ENCODE results near the gene NRP1. TPM values are rescaled to one million over a fixed set of nuclear protein-coding genes. Genes with fewer than 3 reads are reported as not detected.
A peak's percentile ranks its signal among the peaks of the same experiment; 100 is the strongest.

Gene NRP1
- total RNA-seq, 4 donors from 2014 or later, result 45.7 to 90.0 (median 57.7) TPM

DNA sequence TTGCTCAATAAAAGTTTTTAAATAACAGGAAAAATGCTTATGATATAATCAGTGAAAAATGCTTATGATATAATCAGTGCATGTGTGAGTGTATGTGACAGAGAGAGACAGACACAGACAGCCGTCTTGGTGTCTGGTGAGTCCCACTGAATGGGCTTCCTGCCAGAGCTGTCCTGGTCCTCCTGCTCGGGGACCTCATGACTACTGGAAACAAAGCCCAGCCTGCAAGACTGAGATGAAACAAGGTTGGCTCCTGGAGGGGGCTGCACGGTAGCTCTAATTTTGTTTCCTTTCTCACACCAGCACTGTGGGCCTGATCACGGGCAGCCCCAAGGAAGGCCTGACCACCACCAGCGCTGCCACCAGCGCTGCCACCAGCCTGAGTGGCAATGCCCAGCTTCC lies 57.3 kb downstream of the NRP1 start:
- Histone ChIP-seq H3K9me3 (no peaks in the 10 kb centered on the region), H3K4me1 (peaks cover 0 to 58% (median 15%) of the 10 kb centered on the region in 4 donors), H3K27ac (peak overlapping the region in 2 of 4 donors; percentile 27 to 36), H3K36me3 (no peaks in the 10 kb centered on the region), H3K27me3 (no peaks in the 10 kb centered on the region), H3K4me3 (no peak overlapping the region)
- peak; percentile 33 to 34 for DNase-seq (ENCODE audit: low spot score in 2 of 2)
- WGBS, 2 donors, result 50 to 65% methylated on average over 6 of the region's 6 CpGs
- TF ChIP-seq EP300 (IDR thresholded peaks at IDR 0.05) (no peak), POLR2A (IDR thresholded peaks at IDR 0.05) (no peak)

GRCh38 chr10:33276282-33276923 lies 58.1 kb downstream of the NRP1 start:
- Histone ChIP-seq H3K4me3 (no peak overlapping the region), H3K9me3 (no peaks in the 10 kb centered on the region), H3K36me3 (no peaks in the 10 kb centered on the region), H3K27me3 (no peaks in the 10 kb centered on the region), H3K4me1 (peaks cover 0 to 65% (median 18%) of the 10 kb centered on the region in 4 donors), H3K27ac (no peak overlapping the region)
- WGBS, 2 donors, result 47 to 51% methylated on average over 4 of the region's 4 CpGs
- TF ChIP-seq EP300 (IDR thresholded peaks at IDR 0.05), result no peak
- no peak for TF ChIP-seq POLR2A (IDR thresholded peaks at IDR 0.05)
- TF ChIP-seq CTCF (IDR thresholded peaks at IDR 0.05), result no peak
- no peak for DNase-seq (ENCODE audit: low spot score in 2 of 2)

DNA sequence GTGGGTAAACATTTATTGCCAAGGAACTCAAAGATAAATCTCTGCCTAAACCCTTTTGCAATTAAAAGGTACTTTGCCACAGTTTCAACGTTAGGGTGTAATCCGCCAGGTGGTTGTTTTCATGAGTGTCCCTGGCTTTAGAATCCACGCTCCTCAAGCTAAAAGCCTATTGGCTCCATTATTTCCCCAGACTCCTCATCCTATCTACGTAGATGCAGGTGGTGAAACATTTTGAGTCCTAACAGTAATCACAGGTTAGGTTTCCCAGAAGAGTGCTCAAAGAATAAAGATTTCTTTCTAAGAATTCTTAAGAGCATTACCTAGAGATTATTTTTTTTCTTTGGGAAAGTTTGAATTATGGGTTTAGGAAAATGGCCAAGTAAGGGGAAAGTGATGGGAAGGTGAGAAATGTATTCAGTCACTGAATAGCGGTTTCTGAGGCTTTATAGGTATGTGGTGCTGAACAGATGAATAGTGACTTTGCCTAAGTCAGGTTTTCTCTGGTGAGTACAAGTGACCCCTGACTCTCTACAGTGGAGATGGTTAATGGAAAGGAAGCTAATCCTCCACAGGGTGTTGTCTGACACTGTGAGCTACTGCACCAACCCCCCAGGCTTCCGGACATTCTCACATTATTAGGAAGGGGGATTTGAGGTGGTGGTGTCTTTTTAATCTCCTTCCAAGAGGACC lies 60.2 kb downstream of the NRP1 start:
- no peaks in the 10 kb centered on the region for H3K36me3 ChIP-seq
- 75 to 86% methylated on average over 6 of the region's 6 CpGs for WGBS, 2 donors
- peak overlapping the region in 2 of 4 donors; percentile 70 to 79 for H3K27ac ChIP-seq
- no peaks in the 10 kb centered on the region for H3K27me3 ChIP-seq
- H3K4me1 ChIP-seq, result peaks cover 0 to 66% (median 18%) of the 10 kb centered on the region in 4 donors
- H3K4me3 ChIP-seq, result no peak overlapping the region
- H3K9me3 ChIP-seq, result no peaks in the 10 kb centered on the region
- DNase-seq (ENCODE audit: low spot score in 2 of 2), result no peak
- TF ChIP-seq CTCF (IDR thresholded peaks at IDR 0.05) (no peak), POLR2A (IDR thresholded peaks at IDR 0.05) (no peak), EP300 (IDR thresholded peaks at IDR 0.05) (no peak)

DNA sequence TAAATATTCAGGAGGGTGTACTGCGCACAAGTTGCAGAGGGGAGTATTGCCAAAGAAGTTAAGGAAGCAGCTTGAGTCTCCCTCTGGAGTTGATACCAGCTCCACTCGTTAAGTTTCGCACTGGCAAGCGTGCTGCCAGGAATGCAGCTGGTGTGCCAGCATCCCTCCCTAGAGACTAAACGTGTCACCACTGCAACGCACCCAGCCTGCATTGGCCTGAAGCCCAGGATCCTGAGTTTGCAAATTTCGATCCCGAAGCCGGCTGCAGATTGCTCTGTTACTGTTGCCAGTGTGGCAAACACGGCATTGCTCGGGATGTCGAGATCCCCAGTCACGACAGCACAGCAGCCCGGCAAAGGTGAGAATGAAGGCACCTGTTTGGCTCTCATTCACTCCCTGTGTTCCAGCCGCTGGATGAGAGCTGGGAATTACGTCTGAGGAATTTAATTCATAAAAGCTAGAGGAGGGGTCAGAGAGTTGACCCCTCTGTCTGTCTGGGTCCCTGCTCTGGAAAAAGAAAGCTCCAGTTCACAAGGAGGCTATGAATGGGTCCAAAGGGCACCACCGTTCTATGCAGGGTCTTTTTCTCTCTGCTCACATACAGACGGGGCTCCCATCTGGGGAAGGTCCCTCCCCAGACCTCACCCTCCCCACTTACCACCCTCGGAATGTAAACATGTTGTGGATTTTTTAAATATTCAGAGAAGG lies 61.0 kb downstream of the NRP1 start:
- Histone ChIP-seq H3K4me1 (peaks cover 0 to 62% (median 18%) of the 10 kb centered on the region in 4 donors), H3K27ac (peak overlapping the region; percentile 14 to 79 (median 44)), H3K27me3 (no peaks in the 10 kb centered on the region), H3K4me3 (peak overlapping the region in 3 of 4 donors; percentile 15 to 36 (median 17)), H3K9me3 (no peaks in the 10 kb centered on the region), H3K36me3 (no peaks in the 10 kb centered on the region)
- TF ChIP-seq POLR2A (IDR thresholded peaks at IDR 0.05) (no peak), EP300 (IDR thresholded peaks at IDR 0.05) (peak in 1 of 2 donors; percentile 77)
- WGBS, 2 donors, result 10 to 13% methylated on average over 19 of the region's 19 CpGs
- peak; percentile 65 to 66 for DNase-seq (ENCODE audit: low spot score in 2 of 2)

DNA sequence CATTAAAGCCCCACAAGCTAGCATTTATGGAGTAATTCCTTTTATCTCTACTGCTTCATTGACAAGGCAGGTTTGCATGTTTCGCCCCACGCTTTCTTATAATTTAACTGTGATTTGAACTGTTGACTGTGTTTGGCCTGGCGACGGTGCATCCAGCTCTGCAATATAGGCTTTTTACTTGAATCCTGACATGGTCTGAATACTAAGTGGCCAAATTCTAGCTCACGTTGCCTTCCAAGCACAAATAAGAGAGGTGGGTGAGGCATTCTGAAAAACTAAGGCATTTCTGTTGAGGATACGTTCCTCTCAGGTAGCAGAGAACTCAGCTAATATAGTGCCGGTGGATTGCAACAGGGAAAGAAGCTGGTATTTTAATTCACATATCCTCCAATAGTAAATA lies 61.8 kb downstream of the NRP1 start:
- no peak for DNase-seq (ENCODE audit: low spot score in 2 of 2)
- Histone ChIP-seq H3K4me3 (peak overlapping the region in 1 of 4 donors; percentile 17), H3K27me3 (no peaks in the 10 kb centered on the region), H3K27ac (peak overlapping the region in 3 of 4 donors; percentile 14 to 79 (median 70)), H3K4me1 (peaks cover 0 to 58% (median 16%) of the 10 kb centered on the region in 4 donors), H3K36me3 (peaks cover 0 to 3% (median 0%) of the 10 kb centered on the region in 3 donors), H3K9me3 (no peaks in the 10 kb centered on the region)
- WGBS, 2 donors, result 60 to 65% methylated on average over 7 of the region's 7 CpGs
- no peak for TF ChIP-seq POLR2A (IDR thresholded peaks at IDR 0.05)
- TF ChIP-seq EP300 (IDR thresholded peaks at IDR 0.05), result no peak
- no peak for TF ChIP-seq CTCF (IDR thresholded peaks at IDR 0.05)
